NCI-H1092 (cell line): ENCODE measurements around the gene KRT1.
"Not testable (repeated sequence)": the region's sequence is repeated elsewhere in the genome, so short reads cannot be mapped to it uniquely, and the experiment has no call there.

Source experiments
- DNase-seq: peaks from one replicate; lab custom pipeline; 2025; lab: John Stamatoyannopoulos, UW

The KRT1 gene

GRCh38 chr12:52680363-52680762, at the start of gene KRT1:
TSS of gene KRT1 (minus strand) at chr12:52680407. CDS start at chr12:52680348, 59 bp downstream.
- DNase-seq, result no peak

GRCh38 chr12:52729147-52729546, 48.9 kb upstream of the KRT1 start:
- DNase-seq, result no peak

DNA sequence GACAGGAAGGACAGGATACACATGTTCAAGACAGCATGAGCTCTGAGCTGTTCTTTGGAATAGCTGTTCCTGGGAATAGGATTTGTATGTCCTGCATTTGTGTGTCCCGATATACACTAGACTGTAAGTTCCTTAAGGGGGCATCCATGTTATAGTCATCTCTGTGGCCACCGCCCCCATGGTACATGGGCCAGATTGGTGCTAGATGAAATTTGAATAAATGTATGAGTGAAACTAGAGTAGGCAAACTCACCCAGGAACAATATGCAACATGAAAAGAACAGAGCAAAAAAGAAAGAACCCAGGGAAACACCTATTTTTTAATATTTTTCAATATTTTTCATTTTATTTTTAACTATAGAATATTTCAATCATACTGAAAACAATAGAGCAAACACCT, 48.2 kb upstream of the KRT1 start:
- DNase-seq, result no peak

- no peak for DNase-seq
Observed at GRCh38 chr12:52727037-52727436, 46.8 kb upstream of the KRT1 start.

DNA sequence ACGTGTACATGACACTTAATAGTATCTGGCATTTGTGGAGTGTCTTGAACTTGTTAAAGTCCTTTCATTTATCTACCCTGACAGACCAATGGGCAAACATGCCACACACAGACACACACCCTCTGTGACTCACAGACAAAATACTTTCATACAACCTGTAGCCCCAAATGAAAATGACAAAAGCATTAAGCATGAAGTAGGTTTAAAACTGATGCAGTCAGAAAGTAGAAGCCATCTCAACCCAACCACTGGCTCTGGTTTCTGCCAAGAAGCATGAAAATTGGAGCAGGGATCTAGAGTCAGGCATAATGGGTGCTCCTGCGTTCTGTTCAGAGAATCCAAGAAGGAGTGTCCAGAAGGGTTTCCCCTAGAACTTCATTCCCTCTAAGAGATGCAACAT, 46.2 kb upstream of the KRT1 start:
- DNase-seq, result no peak

DNA sequence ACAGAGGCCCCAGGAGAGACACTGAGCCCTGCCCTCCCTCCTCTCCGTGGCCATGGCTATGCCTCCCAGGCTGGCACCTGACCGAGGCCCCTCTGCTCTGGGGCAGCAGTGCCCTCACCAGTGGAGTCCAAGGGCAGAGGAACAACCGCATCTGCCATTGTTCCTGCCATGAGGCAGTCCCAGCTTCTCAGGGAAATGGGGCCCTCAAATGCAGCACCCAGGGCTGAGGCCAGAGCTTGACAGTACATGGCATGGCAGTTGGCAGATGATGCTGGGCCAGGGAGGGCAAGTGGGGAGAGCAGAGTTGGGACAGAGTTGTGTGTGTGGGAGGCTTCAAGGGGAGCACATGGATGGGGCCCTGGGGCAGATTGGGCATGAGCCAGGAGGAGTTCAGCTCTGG, 44.2 kb upstream of the KRT1 start:
- no peak for DNase-seq

DNA sequence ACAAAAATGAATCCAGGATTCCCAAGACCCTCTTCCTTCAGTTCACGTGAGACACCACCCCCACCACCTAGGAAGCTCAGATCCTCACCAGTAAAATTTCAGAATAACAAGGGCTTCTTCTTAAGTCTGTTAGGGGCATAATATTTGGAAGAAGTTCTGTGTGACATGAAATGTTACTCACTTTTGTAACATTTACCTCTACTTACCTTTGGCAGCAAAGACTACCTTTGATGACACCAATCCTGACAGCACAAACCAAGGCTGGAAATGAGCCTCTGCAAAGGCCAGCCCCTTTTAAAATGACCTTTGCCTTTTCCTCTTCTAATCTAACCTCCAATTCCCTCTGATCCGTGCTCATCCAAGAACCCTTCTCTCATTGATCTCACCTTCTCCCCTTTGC, 42.5 kb upstream of the KRT1 start:
- no peak for DNase-seq

GRCh38 chr12:52721838-52722470, 41.7 kb upstream of the KRT1 start:
- DNase-seq, result no peak

GRCh38 chr12:52720365-52720886, 40.2 kb upstream of the KRT1 start:
- no peak for DNase-seq

DNA sequence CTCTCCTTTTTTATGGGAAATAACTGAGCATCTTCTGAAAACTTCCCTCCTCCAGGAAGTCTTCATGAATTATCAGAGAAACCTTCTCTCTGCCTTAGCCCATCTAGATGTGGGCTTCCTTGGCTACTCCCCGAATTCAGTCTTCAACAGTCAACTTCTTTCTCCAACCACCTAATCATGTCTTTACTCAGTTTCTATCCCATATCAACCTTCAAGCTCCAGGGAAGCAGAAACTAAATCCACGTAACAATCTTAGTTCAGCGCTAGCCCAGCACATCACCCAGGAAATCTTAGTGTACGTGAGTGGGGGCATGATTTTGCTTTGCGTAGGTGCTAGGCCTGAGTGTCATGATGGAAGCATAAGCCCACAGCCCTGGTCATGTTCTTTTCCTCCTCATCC, 35.9 kb upstream of the KRT1 start:
- no peak for DNase-seq

GRCh38 chr12:52715416-52715815, 35.2 kb upstream of the KRT1 start:
- no peak for DNase-seq

DNA sequence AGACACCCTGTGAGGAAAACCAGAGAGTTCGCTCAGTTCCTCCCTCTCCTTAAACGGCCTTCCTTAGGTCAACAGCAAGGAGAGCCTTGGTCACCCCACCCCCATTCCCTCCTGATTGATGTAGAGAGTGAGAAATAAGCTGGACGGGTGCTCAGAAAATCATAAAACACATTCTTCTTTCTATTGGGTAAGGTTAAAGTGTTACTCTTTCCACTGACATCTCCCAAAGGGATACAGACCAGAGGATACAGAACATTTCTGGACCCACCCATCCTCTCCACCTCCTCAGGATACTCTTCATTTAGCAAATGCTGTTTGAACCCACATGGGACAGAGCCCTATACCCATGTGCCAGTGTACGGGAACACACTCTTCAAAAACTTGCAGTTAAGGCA, 34.7 kb upstream of the KRT1 start:
- no peak for DNase-seq

DNA sequence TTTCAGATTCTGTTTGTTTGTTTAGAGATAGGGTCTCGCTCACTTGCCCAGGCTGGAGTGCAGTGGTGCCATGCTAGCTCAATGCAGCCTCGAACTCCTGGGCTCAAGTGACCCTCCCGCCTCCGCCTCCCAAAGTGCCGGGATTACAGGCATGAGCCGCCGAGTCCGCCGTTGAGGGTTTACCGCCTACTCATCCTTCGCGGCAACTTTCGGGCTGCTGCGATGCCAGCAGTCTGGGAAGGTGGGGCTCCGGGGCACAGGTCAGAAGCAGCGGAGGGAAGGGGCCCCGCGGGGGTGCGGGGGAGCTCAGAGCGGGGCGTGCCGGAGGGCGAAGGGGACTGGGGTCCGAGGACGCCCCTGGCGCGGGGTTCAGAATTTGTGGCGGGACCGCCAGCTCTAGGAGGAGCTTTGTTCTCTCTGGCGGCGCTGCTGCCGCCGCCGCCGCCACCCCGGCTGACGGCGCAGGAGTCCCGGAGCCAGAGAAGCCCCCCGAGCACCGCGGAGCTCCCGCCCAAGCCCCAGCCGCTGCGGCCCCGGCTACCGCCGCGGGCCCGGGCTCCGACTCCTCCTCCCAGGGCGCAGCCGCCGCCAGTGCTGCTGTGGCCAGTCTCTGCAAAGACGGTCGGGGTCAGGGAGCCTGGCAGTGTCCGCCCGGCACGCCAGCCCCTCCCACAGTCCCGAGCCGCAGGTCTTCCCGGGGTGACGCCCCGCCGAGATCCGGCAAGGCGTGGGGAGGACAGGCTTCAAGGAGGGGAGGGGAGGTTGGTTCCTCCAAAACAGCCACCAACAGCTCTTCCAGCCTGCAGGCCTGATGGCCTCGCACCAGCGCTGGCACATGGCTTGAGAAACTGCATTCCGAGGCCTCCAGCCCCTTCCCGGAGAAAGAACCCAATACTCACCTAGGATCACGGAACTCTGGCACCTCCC, 34.0 kb upstream of the KRT1 start:
- no peak for DNase-seq

DNA sequence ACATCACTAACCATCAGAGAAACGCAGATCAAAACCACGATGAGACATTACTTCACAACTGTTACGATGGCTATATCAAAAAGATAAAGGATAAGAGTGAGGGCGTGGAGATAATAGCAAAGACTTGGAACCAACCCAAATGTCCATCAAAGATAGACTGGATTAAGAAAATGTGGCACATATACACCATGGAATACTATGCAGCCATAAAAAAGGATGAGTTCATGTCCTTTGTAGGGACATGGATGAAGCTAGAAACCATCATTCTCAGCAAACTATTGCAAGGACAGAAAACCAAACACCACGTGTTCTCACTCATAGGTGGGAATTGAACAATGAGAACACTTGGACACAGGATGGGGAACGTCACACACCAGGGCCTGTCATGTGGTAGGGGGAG, 31.9 kb upstream of the KRT1 start:
- not testable (repeated sequence) for DNase-seq

DNA sequence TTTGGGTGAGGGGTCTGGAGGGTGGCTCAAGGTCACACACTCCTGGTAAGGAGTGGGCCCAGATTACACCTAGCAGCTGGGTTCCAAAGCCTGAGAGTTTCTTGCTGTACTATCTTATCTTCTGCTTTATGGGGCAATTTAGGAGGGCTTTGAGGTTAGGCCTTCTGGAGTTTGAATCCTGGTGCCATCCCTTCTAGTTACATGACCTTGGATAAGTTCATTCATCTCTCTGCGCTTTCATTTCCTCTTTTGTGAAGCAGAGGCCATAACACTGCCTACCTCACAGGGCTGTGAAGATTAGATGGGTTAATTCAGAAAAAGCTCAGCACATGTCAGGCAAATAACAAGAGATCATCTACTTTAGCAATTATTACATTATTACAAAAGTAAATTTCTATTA, 30.5 kb upstream of the KRT1 start:
- no peak for DNase-seq

DNA sequence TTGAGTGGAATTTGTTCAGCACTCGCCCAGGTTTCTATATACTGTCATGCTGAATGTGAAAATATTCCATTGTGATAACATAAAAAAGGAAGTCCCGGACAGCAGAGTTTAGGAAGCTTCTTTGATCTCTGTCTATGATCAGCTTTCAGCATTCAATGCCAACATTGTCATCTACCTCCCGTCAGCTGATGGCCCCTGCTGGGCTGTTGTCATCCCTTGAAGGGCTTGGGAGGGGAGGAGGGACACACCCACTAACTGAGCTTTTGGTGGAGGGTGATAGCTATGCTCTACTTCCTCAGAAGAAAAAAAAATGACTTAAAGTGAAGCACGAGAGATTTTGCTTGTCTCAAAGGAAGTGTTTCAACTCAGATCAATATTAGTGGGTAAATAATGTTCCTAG, 27.8 kb upstream of the KRT1 start:
- DNase-seq, result no peak

DNA sequence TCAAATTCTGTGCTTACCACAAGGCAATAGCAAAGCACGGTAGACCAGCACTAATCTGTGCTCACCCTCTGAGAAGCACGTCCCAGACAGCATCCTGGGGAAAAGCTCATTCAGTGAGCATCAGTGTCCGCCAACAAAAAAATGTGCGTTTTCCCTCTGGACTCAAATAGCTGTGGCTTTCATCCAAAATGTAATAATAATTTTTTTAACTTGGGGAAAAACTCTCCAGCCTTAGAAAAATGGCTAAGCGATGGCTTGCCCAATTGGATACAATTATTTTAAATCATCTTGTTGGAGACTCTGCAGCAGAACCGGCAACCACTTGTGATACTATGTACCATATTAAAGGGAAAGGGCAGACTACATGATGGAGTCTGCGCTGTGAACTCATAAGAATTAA, 24.3 kb upstream of the KRT1 start:
- DNase-seq, result no peak

- DNase-seq, result no peak
Observed at GRCh38 chr12:52703878-52704277, 23.7 kb upstream of the KRT1 start.

DNA sequence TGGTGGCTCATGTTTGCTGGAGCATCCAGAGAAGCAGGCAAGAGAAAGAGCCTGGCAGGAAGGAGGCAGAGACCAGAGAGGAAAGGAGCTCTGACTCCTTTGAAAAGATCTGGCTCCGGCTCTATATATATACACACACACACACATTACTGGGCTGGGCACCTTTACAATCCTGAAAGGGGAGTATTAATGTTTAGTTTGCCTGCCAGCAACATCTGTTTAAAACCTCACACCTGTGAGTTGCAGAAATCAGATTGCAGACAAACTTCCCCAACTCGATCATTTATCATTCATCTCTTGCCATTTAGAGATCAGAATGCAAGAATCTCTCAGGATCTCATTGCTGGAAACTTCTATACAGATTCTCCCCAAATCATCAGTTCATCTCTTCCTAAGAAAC, 23.2 kb upstream of the KRT1 start, which contains the start of gene KRT77:
TSS of gene KRT77 (minus strand) at position 101 of the 400 bp plus-strand sequence. CDS start at position 11, 90 bp downstream.
- no peak for DNase-seq

- DNase-seq, result no peak
Observed at GRCh38 chr12:52702338-52702737, 22.1 kb upstream of the KRT1 start.

GRCh38 chr12:52701281-52701680, 21.1 kb upstream of the KRT1 start:
- no peak for DNase-seq

GRCh38 chr12:52699960-52700359, 19.8 kb upstream of the KRT1 start:
- DNase-seq, result no peak

DNA sequence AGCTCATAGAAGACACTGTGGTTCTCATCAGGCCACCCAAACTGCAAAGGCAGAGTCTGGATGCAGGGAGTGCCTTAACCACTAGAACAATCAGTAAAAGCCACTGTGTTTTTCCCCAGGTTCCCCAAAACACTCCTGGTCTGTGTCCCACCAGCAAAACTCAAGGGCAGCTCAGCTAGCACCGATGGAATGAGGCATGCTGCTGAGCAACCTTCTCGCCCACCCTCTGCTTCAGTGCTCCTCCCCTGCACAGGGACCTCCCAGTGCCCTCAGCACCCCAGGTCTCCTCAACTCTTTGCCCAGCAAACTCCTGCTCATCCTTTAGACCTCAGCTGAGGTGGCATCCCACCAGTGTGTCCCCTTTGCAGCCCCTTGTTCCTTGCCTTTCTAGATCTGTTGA, 19.2 kb upstream of the KRT1 start:
- DNase-seq, result no peak
